ENCODE results near the gene LKAAEAR1.

LKAAEAR1 gene

GRCh38 chr20:64080013-64080812 is 4.0 kb downstream of the LKAAEAR1 start, which contains the start of gene OPRL1:
TSS of gene OPRL1 (plus strand) at chr20:64080082. CDS start at chr20:64092721, 12,639 bp downstream.
- FAIRE-seq (no peak), DNase-seq (ENCODE audit: low spot score) (no peak)

GRCh38 chr20:64079273-64080012 is 4.8 kb downstream of the LKAAEAR1 start, which contains the start of gene RGS19:
TSS of gene RGS19 (minus strand) at chr20:64079518. CDS start at chr20:64076886, 2,632 bp downstream.
- FAIRE-seq (no peak), DNase-seq (ENCODE audit: low spot score) (peak; percentile 91)

- no peak for DNase-seq (ENCODE audit: low spot score)
- no peak for FAIRE-seq
These were observed 5.3 kb downstream of the LKAAEAR1 start for GRCh38 chr20:64078934-64079272.

- DNase-seq (ENCODE audit: low spot score) (no peak), FAIRE-seq (no peak)
These were observed 6.2 kb downstream of the LKAAEAR1 start for GRCh38 chr20:64077876-64078551.

- DNase-seq (ENCODE audit: low spot score) (no peak), FAIRE-seq (no peak)
These were observed 6.7 kb downstream of the LKAAEAR1 start for GRCh38 chr20:64077541-64077875.

GRCh38 chr20:64077094-64077493 is 7.1 kb downstream of the LKAAEAR1 start:
- no peak for FAIRE-seq
- no peak for DNase-seq (ENCODE audit: low spot score)

- FAIRE-seq (no peak), DNase-seq (ENCODE audit: low spot score) (no peak)
These were observed 7.9 kb downstream of the LKAAEAR1 start for GRCh38 chr20:64076061-64076997.

GRCh38 chr20:64075556-64075955 is 8.6 kb downstream of the LKAAEAR1 start:
- no peak for FAIRE-seq

GRCh38 chr20:64074963-64075362 is 9.2 kb downstream of the LKAAEAR1 start:
- DNase-seq (ENCODE audit: low spot score): no peak
- FAIRE-seq: no peak

More at GRCh38 chr20:64075556-64075955, 8.6 kb downstream of the LKAAEAR1 start:
- no peak for DNase-seq (ENCODE audit: low spot score)

- DNase-seq (ENCODE audit: low spot score): no peak
- no peak for FAIRE-seq
These were observed 9.9 kb downstream of the LKAAEAR1 start for GRCh38 chr20:64074184-64074789.

GRCh38 chr20:64073476-64074183 is 10.6 kb downstream of the LKAAEAR1 start:
- FAIRE-seq: no peak
- DNase-seq (ENCODE audit: low spot score): no peak

GRCh38 chr20:64072498-64073063 is 11.6 kb downstream of the LKAAEAR1 start:
- FAIRE-seq: no peak
- DNase-seq (ENCODE audit: low spot score): no peak

GRCh38 chr20:64071341-64072332 is 12.6 kb downstream of the LKAAEAR1 start:
- FAIRE-seq (no peak), DNase-seq (ENCODE audit: low spot score) (no peak)

- FAIRE-seq: no peak
- DNase-seq (ENCODE audit: low spot score): no peak
These were observed 13.8 kb downstream of the LKAAEAR1 start for GRCh38 chr20:64070244-64070993.

- DNase-seq (ENCODE audit: low spot score) (peak; percentile 65), FAIRE-seq (peak; percentile 46)
These were observed 14.5 kb downstream of the LKAAEAR1 start for GRCh38 chr20:64069614-64070243.

GRCh38 chr20:64069209-64069613 is 15.0 kb downstream of the LKAAEAR1 start:
- FAIRE-seq (no peak), DNase-seq (ENCODE audit: low spot score) (no peak)

Data from urothelium cell line (cell line).